ENCODE measurements around the gene GPRC5A.

The GPRC5A gene

DNA sequence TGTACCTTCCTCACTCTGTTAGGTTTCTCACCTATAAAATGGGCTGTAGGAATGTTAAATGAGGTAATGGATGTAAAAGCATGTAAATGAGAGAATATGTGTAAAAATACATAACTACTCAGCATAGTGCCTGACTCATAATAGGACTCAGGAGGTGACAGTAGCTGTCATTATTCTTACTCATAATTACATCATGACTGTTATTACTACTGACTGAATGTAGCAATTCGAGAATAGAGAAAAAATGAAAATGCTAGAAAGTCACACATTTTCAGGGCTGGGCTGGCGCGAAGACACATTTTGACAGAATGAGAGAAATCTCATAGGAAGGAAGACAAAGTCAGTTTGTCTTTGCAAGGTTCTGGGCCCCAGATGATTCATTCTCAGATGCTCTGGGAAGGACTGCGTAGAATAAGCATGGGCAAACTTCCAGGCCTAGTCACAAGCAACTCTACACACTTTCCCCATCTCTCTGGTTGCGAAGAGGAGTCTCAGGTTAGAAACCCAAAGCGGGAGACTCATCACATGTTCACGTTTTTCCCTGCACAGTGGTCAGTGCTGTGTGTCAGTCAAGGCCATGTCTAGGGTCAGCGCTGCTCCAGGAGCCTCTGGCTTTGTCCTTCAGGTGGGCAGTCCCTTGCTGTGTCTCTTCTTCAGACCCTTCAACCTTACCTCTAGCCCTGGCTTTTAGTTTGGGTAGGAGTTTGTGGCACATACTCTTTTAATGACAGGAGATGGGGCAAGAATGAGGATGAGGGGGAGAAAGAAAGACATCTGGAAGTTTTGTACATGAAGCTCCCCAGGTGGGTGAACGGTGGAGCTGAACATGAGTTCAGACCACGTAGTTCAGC lies 8.4 kb downstream of the GPRC5A start:
- Histone ChIP-seq H3K4me3 (ENCODE audit: low read depth, low read length) (no peak overlapping the region), H3K4me1 (ENCODE audit: control insufficient read depth, insufficient read depth, low read length) (no peaks in the 10 kb centered on the region), H3K27ac (ENCODE audit: low read depth, low read length) (no peak overlapping the region), H3K27me3 (ENCODE audit: control insufficient read depth, insufficient read depth, low read length) (no peaks in the 10 kb centered on the region), H3K9ac (ENCODE audit: low read depth, low read length) (no peak overlapping the region), H3K36me3 (ENCODE audit: control insufficient read depth, insufficient read depth, low read length) (no peaks in the 10 kb centered on the region), H3K9me3 (ENCODE audit: control insufficient read depth, insufficient read depth, low read length) (no peaks in the 10 kb centered on the region)

DNA sequence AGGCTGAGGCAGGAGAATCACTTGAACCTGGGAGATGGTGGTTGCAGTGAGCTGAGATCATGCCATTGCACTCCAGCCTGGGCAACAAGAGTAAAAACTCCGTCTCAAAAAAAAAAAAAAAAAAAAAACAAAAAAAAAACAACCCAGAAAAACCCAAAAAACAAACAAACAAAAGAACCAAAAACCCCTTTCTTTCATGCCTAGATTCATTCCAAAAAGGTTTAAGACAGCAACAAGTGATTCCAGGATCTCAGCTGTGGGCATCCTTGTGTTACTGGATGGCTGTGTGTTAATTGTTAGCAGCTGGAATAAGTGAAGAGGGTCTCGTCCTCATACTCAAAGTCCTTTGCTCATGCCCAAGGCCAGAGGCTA lies 9.4 kb downstream of the GPRC5A start:
- Histone ChIP-seq H3K4me3 (ENCODE audit: low read depth, low read length) (no peak overlapping the region), H3K4me1 (ENCODE audit: control insufficient read depth, insufficient read depth, low read length) (no peaks in the 10 kb centered on the region), H3K36me3 (ENCODE audit: control insufficient read depth, insufficient read depth, low read length) (no peaks in the 10 kb centered on the region), H3K9me3 (ENCODE audit: control insufficient read depth, insufficient read depth, low read length) (no peaks in the 10 kb centered on the region), H3K27me3 (ENCODE audit: control insufficient read depth, insufficient read depth, low read length) (no peaks in the 10 kb centered on the region), H3K9ac (ENCODE audit: low read depth, low read length) (no peak overlapping the region), H3K27ac (ENCODE audit: low read depth, low read length) (no peak overlapping the region)

DNA sequence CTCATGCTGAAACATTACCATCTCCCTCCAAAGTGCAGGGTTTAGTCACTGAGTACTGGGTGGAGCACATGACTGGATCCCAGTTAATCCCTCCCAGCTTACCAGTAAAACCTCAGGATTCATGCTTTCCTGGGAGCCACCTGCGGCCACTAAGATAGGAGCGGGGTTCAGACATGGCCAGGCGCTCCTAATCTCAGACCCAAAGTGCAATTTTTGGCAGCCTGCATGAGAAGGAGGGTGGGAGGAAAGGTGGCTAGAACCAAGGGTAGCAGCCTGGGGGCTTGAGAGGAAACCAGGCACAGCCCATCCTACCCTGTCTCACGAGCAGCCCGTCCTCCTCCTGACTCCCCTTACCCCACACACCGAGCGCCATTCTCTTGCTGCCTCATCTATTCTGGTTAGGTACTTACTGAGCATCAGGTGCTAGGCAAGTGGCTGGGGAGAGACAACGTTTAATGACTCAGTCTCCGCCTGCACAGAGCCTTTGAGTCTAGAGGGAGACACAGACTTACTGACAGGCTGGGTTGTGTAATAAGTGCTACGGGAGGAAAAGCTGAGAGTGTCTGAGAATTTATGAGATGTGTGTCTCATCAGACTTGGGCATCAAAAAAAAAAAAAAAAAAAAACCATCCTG lies 9.9 kb downstream of the GPRC5A start:
- no peaks in the 10 kb centered on the region for H3K27me3 ChIP-seq (ENCODE audit: control insufficient read depth, insufficient read depth, low read length)
- H3K4me1 ChIP-seq (ENCODE audit: control insufficient read depth, insufficient read depth, low read length), result no peaks in the 10 kb centered on the region
- no peak overlapping the region for H3K27ac ChIP-seq (ENCODE audit: low read depth, low read length)
- H3K9me3 ChIP-seq (ENCODE audit: control insufficient read depth, insufficient read depth, low read length), result no peaks in the 10 kb centered on the region
- H3K36me3 ChIP-seq (ENCODE audit: control insufficient read depth, insufficient read depth, low read length), result no peaks in the 10 kb centered on the region
- no peak overlapping the region for H3K9ac ChIP-seq (ENCODE audit: low read depth, low read length)
- no peak overlapping the region for H3K4me3 ChIP-seq (ENCODE audit: low read depth, low read length)

DNA sequence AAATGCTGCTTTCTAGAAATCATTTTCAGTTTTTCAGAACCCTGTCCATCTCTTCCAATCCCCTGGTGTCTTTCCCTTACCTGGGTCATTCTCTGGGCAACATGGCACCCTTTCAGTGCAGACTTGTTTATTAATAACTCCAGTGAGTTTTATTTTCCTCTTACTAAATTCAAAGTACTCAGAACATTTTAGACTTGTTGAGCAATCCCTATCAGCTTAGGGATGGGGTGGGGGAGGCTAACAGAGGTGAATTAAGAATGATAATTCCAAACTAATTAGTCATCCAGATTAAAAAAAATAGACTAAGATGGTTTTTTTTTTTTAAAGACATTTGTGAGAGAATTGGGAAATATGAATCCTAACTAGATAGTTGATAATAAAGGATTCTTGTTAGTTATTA lies 10.7 kb downstream of the GPRC5A start:
- H3K4me3 ChIP-seq (ENCODE audit: low read depth, low read length), result no peak overlapping the region
- H3K36me3 ChIP-seq (ENCODE audit: control insufficient read depth, insufficient read depth, low read length), result no peaks in the 10 kb centered on the region
- no peak overlapping the region for H3K27ac ChIP-seq (ENCODE audit: low read depth, low read length)
- no peaks in the 10 kb centered on the region for H3K9me3 ChIP-seq (ENCODE audit: control insufficient read depth, insufficient read depth, low read length)
- H3K27me3 ChIP-seq (ENCODE audit: control insufficient read depth, insufficient read depth, low read length), result no peaks in the 10 kb centered on the region
- H3K4me1 ChIP-seq (ENCODE audit: control insufficient read depth, insufficient read depth, low read length), result no peaks in the 10 kb centered on the region
- no peak overlapping the region for H3K9ac ChIP-seq (ENCODE audit: low read depth, low read length)

DNA sequence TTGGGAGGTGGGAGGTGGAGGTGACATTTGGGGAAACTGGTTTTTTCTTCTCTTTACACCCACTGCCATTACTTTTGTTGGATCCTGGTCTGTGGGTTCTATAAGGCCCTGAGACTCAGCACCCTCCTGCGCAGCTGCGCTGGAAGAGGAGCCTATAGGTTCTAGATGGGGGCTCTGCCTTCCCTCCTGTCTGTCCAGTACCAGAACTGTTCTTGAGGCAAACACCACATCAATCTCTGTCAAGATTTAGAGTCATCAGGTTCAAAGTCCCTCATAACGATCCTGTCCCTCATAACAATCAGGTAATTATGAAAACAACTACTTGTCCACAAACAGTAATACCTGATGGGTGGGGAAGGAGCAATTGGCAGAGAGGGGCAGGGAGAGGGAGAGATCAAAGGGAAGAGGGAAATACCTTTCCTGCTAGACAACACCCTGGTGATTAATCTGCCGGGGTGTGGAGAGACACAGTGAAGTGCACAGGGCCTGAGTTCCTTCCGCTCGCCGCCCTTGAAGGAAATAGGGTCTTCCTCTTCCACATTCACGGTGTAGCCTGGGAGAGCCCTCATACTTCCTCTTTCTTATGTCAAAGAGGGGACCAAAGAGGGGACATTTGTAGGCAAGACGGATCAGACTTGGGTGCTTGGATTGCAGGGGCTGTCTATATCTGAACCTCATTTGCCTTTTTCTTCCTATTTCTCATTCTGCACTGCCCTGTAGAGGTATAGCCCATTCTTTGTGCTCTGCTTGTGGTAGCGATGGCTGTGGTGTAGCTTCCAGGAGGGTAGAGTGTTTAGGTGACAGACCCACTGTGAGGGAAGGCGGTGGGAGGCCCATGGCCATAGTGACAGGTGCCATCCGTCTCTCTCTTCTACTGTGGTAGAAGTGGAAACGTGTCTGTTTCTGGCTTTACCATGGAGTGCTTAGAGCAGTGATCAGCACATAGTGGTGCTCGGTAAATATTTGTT lies 12.6 kb downstream of the GPRC5A start:
- no peaks in the 10 kb centered on the region for H3K4me1 ChIP-seq (ENCODE audit: control insufficient read depth, insufficient read depth, low read length)
- no peak overlapping the region for H3K9ac ChIP-seq (ENCODE audit: low read depth, low read length)
- no peaks in the 10 kb centered on the region for H3K36me3 ChIP-seq (ENCODE audit: control insufficient read depth, insufficient read depth, low read length)
- no peak overlapping the region for H3K27ac ChIP-seq (ENCODE audit: low read depth, low read length)
- no peaks in the 10 kb centered on the region for H3K9me3 ChIP-seq (ENCODE audit: control insufficient read depth, insufficient read depth, low read length)
- no peaks in the 10 kb centered on the region for H3K27me3 ChIP-seq (ENCODE audit: control insufficient read depth, insufficient read depth, low read length)
- H3K4me3 ChIP-seq (ENCODE audit: low read depth, low read length), result no peak overlapping the region

DNA sequence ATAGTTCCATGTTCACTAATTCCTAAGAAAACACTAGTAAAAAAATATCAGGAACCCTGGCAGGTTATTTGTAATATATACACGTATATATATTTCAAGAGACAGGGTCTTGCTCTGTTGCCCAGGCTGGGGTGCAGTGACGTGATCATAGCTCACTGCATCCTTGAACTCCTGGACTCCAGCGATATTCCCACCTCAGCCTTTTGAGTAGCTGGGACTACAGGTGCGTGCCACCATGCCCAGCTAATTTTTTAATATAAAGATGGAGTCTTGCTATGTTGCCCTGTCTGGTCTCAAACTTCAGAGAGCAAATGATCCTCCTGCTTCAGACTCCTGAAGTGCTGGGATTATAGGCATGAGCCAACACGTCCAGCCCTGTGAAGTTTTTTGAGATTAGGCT lies 16.2 kb downstream of the GPRC5A start:
- Histone ChIP-seq H3K9me3 (ENCODE audit: control insufficient read depth, insufficient read depth, low read length) (no peaks in the 10 kb centered on the region), H3K27ac (ENCODE audit: low read depth, low read length) (no peak overlapping the region), H3K9ac (ENCODE audit: low read depth, low read length) (no peak overlapping the region), H3K4me1 (ENCODE audit: control insufficient read depth, insufficient read depth, low read length) (no peaks in the 10 kb centered on the region), H3K27me3 (ENCODE audit: control insufficient read depth, insufficient read depth, low read length) (no peaks in the 10 kb centered on the region), H3K36me3 (ENCODE audit: control insufficient read depth, insufficient read depth, low read length) (no peaks in the 10 kb centered on the region), H3K4me3 (ENCODE audit: low read depth, low read length) (no peak overlapping the region)

DNA sequence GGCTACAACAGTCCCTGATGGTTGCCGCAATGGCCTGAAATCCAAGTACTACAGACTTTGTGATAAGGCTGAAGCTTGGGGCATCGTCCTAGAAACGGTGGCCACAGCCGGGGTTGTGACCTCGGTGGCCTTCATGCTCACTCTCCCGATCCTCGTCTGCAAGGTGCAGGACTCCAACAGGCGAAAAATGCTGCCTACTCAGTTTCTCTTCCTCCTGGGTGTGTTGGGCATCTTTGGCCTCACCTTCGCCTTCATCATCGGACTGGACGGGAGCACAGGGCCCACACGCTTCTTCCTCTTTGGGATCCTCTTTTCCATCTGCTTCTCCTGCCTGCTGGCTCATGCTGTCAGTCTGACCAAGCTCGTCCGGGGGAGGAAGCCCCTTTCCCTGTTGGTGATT lies 16.9 kb downstream of the GPRC5A start:
- Histone ChIP-seq H3K36me3 (ENCODE audit: control insufficient read depth, insufficient read depth, low read length) (no peaks in the 10 kb centered on the region), H3K27me3 (ENCODE audit: control insufficient read depth, insufficient read depth, low read length) (no peaks in the 10 kb centered on the region), H3K4me3 (ENCODE audit: low read depth, low read length) (no peak overlapping the region), H3K9me3 (ENCODE audit: control insufficient read depth, insufficient read depth, low read length) (no peaks in the 10 kb centered on the region), H3K4me1 (ENCODE audit: control insufficient read depth, insufficient read depth, low read length) (no peaks in the 10 kb centered on the region), H3K27ac (ENCODE audit: low read depth, low read length) (no peak overlapping the region), H3K9ac (ENCODE audit: low read depth, low read length) (no peak overlapping the region)

DNA sequence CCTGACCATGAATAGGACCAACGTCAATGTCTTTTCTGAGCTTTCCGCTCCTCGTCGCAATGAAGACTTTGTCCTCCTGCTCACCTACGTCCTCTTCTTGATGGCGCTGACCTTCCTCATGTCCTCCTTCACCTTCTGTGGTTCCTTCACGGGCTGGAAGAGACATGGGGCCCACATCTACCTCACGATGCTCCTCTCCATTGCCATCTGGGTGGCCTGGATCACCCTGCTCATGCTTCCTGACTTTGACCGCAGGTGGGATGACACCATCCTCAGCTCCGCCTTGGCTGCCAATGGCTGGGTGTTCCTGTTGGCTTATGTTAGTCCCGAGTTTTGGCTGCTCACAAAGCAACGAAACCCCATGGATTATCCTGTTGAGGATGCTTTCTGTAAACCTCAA lies 17.3 kb downstream of the GPRC5A start:
- H3K4me3 ChIP-seq (ENCODE audit: low read depth, low read length), result no peak overlapping the region
- H3K36me3 ChIP-seq (ENCODE audit: control insufficient read depth, insufficient read depth, low read length), result no peaks in the 10 kb centered on the region
- H3K27ac ChIP-seq (ENCODE audit: low read depth, low read length), result no peak overlapping the region
- H3K9ac ChIP-seq (ENCODE audit: low read depth, low read length), result no peak overlapping the region
- H3K9me3 ChIP-seq (ENCODE audit: control insufficient read depth, insufficient read depth, low read length), result no peaks in the 10 kb centered on the region
- H3K27me3 ChIP-seq (ENCODE audit: control insufficient read depth, insufficient read depth, low read length), result no peaks in the 10 kb centered on the region
- no peaks in the 10 kb centered on the region; the same call in 1 of the 2 replicates for H3K4me1 ChIP-seq (ENCODE audit: control insufficient read depth, insufficient read depth, low read length)

DNA sequence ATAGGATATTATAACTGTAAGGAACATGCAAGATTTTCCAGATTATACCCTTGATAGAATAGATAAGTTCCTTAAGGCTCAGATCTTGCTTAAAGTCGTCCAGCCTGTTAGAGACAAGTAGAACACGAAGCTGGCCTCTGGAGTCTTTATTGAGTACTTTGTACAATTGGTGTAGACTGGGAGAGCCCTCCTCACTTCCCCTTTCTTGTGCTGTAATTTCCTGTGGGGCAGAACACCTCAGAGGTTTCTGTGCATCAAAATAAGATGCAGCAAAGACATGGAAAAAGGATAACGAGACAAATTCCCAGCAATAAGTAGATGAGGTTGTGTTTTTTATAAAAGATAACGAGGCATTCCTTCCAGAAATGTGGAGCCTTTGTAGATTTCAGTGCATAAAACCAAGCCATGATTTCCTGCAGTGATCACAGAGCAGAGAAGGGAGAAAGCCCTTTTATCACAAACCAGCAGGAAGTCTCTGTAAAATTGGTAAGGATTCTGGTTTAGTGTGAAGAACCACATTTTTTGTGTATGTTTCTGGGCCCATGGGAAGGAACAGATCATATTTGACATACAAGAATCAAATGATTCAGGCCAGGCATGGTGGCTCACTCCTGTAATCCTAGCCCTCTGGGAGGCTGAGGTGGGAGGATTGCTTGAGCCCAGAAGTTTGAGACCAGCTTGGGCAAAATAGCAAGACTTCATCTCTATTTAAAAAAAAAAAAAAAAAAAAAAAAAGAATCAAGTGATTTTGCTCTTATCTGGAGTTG lies 18.0 kb downstream of the GPRC5A start:
- H3K27ac ChIP-seq (ENCODE audit: low read depth, low read length), result no peak overlapping the region
- H3K27me3 ChIP-seq (ENCODE audit: control insufficient read depth, insufficient read depth, low read length), result no peaks in the 10 kb centered on the region
- H3K9ac ChIP-seq (ENCODE audit: low read depth, low read length), result no peak overlapping the region
- H3K36me3 ChIP-seq (ENCODE audit: control insufficient read depth, insufficient read depth, low read length), result no peaks in the 10 kb centered on the region
- peaks cover 4% of the 10 kb centered on the region; the same call in 1 of the 2 replicates for H3K4me1 ChIP-seq (ENCODE audit: control insufficient read depth, insufficient read depth, low read length)
- no peaks in the 10 kb centered on the region for H3K9me3 ChIP-seq (ENCODE audit: control insufficient read depth, insufficient read depth, low read length)
- H3K4me3 ChIP-seq (ENCODE audit: low read depth, low read length), result no peak overlapping the region

DNA sequence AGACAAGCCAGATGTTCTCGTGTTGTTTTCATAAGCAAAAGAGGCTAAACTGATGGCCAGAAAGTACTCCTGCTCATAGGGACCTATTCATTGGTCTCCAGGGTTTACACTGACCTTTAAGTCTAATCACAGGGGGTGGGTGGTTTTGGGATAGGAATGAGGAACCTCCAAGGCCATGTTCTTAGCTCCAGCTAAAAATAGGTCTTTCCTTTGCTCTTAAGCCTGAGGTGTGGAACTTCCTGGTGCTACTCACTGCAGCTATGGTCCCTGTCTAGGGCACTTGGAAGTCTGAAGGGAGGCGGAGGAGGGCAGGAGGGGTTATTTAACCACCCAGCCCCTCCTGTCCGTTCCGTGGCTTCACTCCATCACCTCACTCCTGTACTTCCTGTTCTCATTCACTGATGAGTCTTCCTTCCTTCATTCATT lies 18.6 kb downstream of the GPRC5A start:
- Histone ChIP-seq H3K27ac (ENCODE audit: low read depth, low read length) (no peak overlapping the region), H3K4me3 (ENCODE audit: low read depth, low read length) (no peak overlapping the region), H3K9me3 (ENCODE audit: control insufficient read depth, insufficient read depth, low read length) (no peaks in the 10 kb centered on the region), H3K36me3 (ENCODE audit: control insufficient read depth, insufficient read depth, low read length) (no peaks in the 10 kb centered on the region), H3K9ac (ENCODE audit: low read depth, low read length) (no peak overlapping the region), H3K4me1 (ENCODE audit: control insufficient read depth, insufficient read depth, low read length) (peaks cover 4% of the 10 kb centered on the region; the same call in 1 of the 2 replicates), H3K27me3 (ENCODE audit: control insufficient read depth, insufficient read depth, low read length) (no peaks in the 10 kb centered on the region)
